IMR-90 (cell line): ENCODE measurements around the gene OR1K1. TPM values are rescaled to one million over a fixed set of nuclear protein-coding genes. Genes with fewer than 3 reads are reported as not detected.
A peak's percentile ranks its signal among the peaks of the same experiment; 100 is the strongest.

ENCODE experiments used
- ATAC-seq: fragments of 200-7000 bp; cut with Tn5 transposase; 2 replicates; pipeline ENCODE4 v1.9.1; 2020; ENCODE audit warnings: low read depth, mild to moderate bottlenecking, moderate library complexity
- BruUV-seq: library from RNA; stranded (reverse); fragments of 400-500 nt; replicated peaks from 2 replicates; lab custom pipeline; 2021; lab: Mats Ljungman, UMichigan
- CTCF ChIA-PET: fragments of 300-600 bp; formaldehyde crosslinking; extraction: SDS; loops from one replicate; lab custom pipeline; 2021; ENCODE audit warnings: antibody characterized with exemption; lab: Yijun Ruan, JAX
- POLR2A ChIA-PET: fragments of 300-600 bp; sonication (Branson Sonifier 250); formaldehyde crosslinking; loops from one replicate; lab custom pipeline; 2022; ENCODE audit warnings: antibody characterized with exemption; ENCODE audit not compliant: unreplicated experiment; lab: Charles Lee
- DNase-seq: peaks from one replicate; pipeline ENCODE4 v3.0.0; 2013
- H2AFZ ChIP-seq: replicated peaks from 2 replicates; pipeline ENCODE3; 2013; ENCODE audit warnings: low read length, mild to moderate bottlenecking; ENCODE audit not compliant: poor library complexity
- H2AK5ac ChIP-seq: 2 replicates; pipeline ENCODE4 v1.6.1; 2013; ENCODE audit warnings: low read depth, low read length, inconsistent platforms
- H2AK9ac ChIP-seq: replicated peaks from 2 replicates; pipeline ENCODE3; 2013; ENCODE audit warnings: mild to moderate bottlenecking, low read depth, low read length, moderate library complexity; ENCODE audit not compliant: poor library complexity
- H2BK120ac ChIP-seq: 2 replicates; pipeline ENCODE4 v1.6.1; 2013; ENCODE audit warnings: low read depth, low read length, inconsistent platforms
- H2BK15ac ChIP-seq: 3 replicates; pipeline ENCODE4 v1.6.1; 2013; ENCODE audit warnings: low read depth, low read length, inconsistent platforms
- H2BK20ac ChIP-seq: 2 replicates; pipeline ENCODE4 v1.6.1; 2013; ENCODE audit warnings: low read depth, mild to moderate bottlenecking, inconsistent platforms, low read length, moderate library complexity
- H2BK5ac ChIP-seq: 2 replicates; pipeline ENCODE4 v1.6.1; 2013; ENCODE audit warnings: mild to moderate bottlenecking, low read depth, low read length, inconsistent platforms; ENCODE audit not compliant: poor library complexity, severe bottlenecking
- H3K14ac ChIP-seq: replicated peaks from 2 replicates; pipeline ENCODE4 v1.6.1; 2013; ENCODE audit warnings: low read depth, low read length, inconsistent platforms
- H3K18ac ChIP-seq: 2 replicates; pipeline ENCODE4 v1.6.1; 2013; ENCODE audit warnings: low read depth, low read length, control low read depth
- H3K23ac ChIP-seq: 2 replicates; pipeline ENCODE4 v1.6.1; 2013; ENCODE audit warnings: low read depth, low read length, inconsistent platforms
- H3K27ac ChIP-seq: 2 replicates; pipeline ENCODE4 v1.5.1; 2013; ENCODE audit warnings: mild to moderate bottlenecking, control low read depth, low read length; ENCODE audit not compliant: insufficient read depth
- H3K27me3 ChIP-seq: 2 replicates; pipeline ENCODE4 v1.6.1; 2013; ENCODE audit warnings: low read length; ENCODE audit not compliant: control insufficient read depth, insufficient read depth
- H3K36me3 ChIP-seq: 2 replicates; pipeline ENCODE4 v1.6.1; 2013; ENCODE audit warnings: low read length, mixed read lengths; ENCODE audit not compliant: control insufficient read depth, insufficient read depth
- H3K4ac ChIP-seq: 2 replicates; pipeline ENCODE4 v1.6.1; 2013; ENCODE audit warnings: low read depth, low read length, inconsistent platforms
- H3K4me1 ChIP-seq: 2 replicates; pipeline ENCODE4 v1.6.1; 2013; ENCODE audit warnings: low read length, mixed read lengths; ENCODE audit not compliant: control insufficient read depth, insufficient read depth
- H3K4me2 ChIP-seq: 2 replicates; pipeline ENCODE4 v1.6.1; 2013; ENCODE audit warnings: low read depth, mild to moderate bottlenecking, control low read depth, low read length, moderate library complexity
- H3K4me3 ChIP-seq: 2 replicates; pipeline ENCODE4 v1.5.1; 2013; ENCODE audit warnings: low read depth, mild to moderate bottlenecking, control low read depth, low read length, moderate library complexity; ENCODE audit not compliant: insufficient read depth
- H3K56ac ChIP-seq: 2 replicates; pipeline ENCODE4 v1.6.1; 2013; ENCODE audit warnings: low read length, inconsistent platforms; ENCODE audit not compliant: insufficient read depth; ENCODE audit errors: extremely low read depth
- H3K79me1 ChIP-seq, 2 experiments: 2 replicates each; pipeline ENCODE4 v1.6.1; 2013; ENCODE audit warnings: low read length in 2 of 2, inconsistent platforms in 1 of 2, low read depth in 1 of 2
- H3K9ac ChIP-seq: 2 replicates; pipeline ENCODE4 v1.6.1; 2013; ENCODE audit warnings: low read depth, low read length, control low read depth
- H3K9me1 ChIP-seq: 2 replicates; pipeline ENCODE4 v1.6.1; 2013; ENCODE audit warnings: low read length, inconsistent platforms; ENCODE audit not compliant: insufficient read depth
- H3K9me3 ChIP-seq: 2 replicates; pipeline ENCODE4 v1.6.1; 2013; ENCODE audit warnings: low read length; ENCODE audit not compliant: control insufficient read depth, insufficient read depth
- H4K20me1 ChIP-seq: 2 replicates; pipeline ENCODE4 v1.6.1; 2013; ENCODE audit warnings: low read length, inconsistent platforms; ENCODE audit not compliant: insufficient read depth
- H4K5ac ChIP-seq: 2 replicates; pipeline ENCODE4 v1.6.1; 2013; ENCODE audit warnings: mild to moderate bottlenecking, low read depth, low read length, control low read depth
- H4K8ac ChIP-seq, 2 experiments: 2 replicates each; pipeline ENCODE4 v1.6.1; 2013; ENCODE audit warnings: low read depth in 2 of 2, low read length in 2 of 2, control low read depth in 1 of 2, inconsistent platforms in 1 of 2
- H4K91ac ChIP-seq: 2 replicates; pipeline ENCODE4 v1.6.1; 2013; ENCODE audit warnings: low read depth, low read length, inconsistent platforms; ENCODE audit not compliant: insufficient read depth
- FOS ChIP-seq: fragments of 150-350 bp; IDR thresholded peaks from 2 replicates; pipeline ENCODE4 v1.6.1; 2016; ENCODE audit warnings: low read depth, low read length
- RFX5 ChIP-seq: IDR thresholded peaks from 2 replicates; pipeline ENCODE4 v1.8.0; 2012; ENCODE audit warnings: low read depth, mild to moderate bottlenecking, low read length, moderate library complexity
- WGBS, 2 experiments: methylation state at CpG; one replicate each; pipeline versions ENCODE4 v1.1.5 to v1.1.7; 2013; ENCODE audit warnings: missing lambda C conversion rate in 2 of 2; ENCODE audit not compliant: insufficient read length in 1 of 2; ENCODE audit errors: extremely low coverage in 2 of 2; 5-methylcytosine and 5-hydroxymethylcytosine counted together
- dilution Hi-C: fragments of 300-500 bp; cut with HindIII; formaldehyde crosslinking; loops from one replicate; pipeline ENCODE4 v1.14.3; 2018; ENCODE audit warnings: low sequenced_read_pairs; ENCODE audit not compliant: unreplicated experiment
- in situ Hi-C: fragments of 300-500 bp; cut with MboI; formaldehyde crosslinking; loops from 3 replicates; pipeline ENCODE4 v1.14.3; 2019; ENCODE audit warnings: low sequenced_read_pairs, inconsistent platforms, mixed read lengths
- intact Hi-C: fragments of 100-400 bp; cut with micrococcal nuclease; formaldehyde crosslinking; loops from 2 replicates; pipeline ENCODE4 v1.10.0; 2022
- polyA plus RNA-seq, 3 experiments: library from polyadenylated mRNA; depleted of rRNA; stranded (reverse); fragments of >200 nt; gene quantifications; 2 replicates each; pipeline ENCODE4 v1.2.3, GENCODE V29; 2012; ENCODE audit warnings: low replicate concordance in 1 of 3
- total RNA-seq: library from RNA; depleted of rRNA; stranded (reverse); fragments of >200 nt; gene quantifications from 2 replicates; pipeline ENCODE4 v1.2.3, GENCODE V29; 2012

The OR1K1 gene
- total and polyA plus RNA-seq, 2 of the 4 experiments (the other 2 are of a cell fraction), result not detected

DNA sequence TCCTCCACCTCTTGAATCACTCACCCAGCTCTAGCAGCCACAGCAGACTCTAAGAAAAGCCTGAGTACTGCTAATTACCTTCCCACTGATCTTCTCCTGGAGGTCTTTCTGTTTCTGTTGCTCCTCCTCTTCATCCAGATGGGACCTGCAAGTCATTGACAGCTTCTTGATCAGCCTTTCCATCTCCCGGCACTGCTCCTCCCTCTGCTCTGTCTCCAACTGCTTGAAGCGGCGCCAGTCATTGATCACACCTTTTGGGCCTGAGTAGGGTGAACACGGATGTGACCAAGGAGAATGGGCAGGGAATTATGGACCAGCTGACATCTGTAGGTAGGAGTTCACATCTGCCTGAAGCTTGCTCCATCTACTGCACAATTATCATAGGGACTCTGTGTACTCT is 23.0 kb downstream of the OR1K1 start:
- no TSS peak for BruUV-seq
- H3K4ac ChIP-seq, result no peak overlapping the region
- H3K9me1 ChIP-seq, result peaks cover 17% of the 10 kb centered on the region
- H3K36me3 ChIP-seq, result peaks cover 29% of the 10 kb centered on the region
- no peak overlapping the region for H4K91ac ChIP-seq
- H3K4me3 ChIP-seq, result no peak overlapping the region
- H2BK20ac ChIP-seq, result no peak overlapping the region
- no peak overlapping the region for H4K8ac ChIP-seq
- TF ChIP-seq RFX5, result no peak
- TF ChIP-seq FOS, result no peak
- peak overlapping the region; percentile 13; the same call in 1 of the 2 replicates for H3K23ac ChIP-seq
- ChIA-PET CTCF (interaction anchor here (1.4 kb wide), 1 partner anchor 363 kb away, joined by 3 read pairs; no protein-coding TSS in a partner anchor), POLR2A (no interaction called here)
- no peak overlapping the region for H3K14ac ChIP-seq
- intact Hi-C loops, result no loop called here
- H3K27me3 ChIP-seq, result no peaks in the 10 kb centered on the region
- DNase-seq (no peak), ATAC-seq (no peak)
- H2BK120ac ChIP-seq, result no peak overlapping the region
- no CpG with 5 or more reads among the region's 4 CpGs for WGBS, 2 experiments
- H3K9ac ChIP-seq, result no peak overlapping the region
- H2BK15ac ChIP-seq, result 0 out of 3 replicates have a peak overlapping the region, but pooled peaks have one; percentile 13
- H2AK5ac ChIP-seq, result no peak overlapping the region
- peaks cover 42 to 55% of the 10 kb centered on the region in 2 experiments for H3K79me1 ChIP-seq
- no peak overlapping the region for H2AFZ ChIP-seq
- H3K4me2 ChIP-seq, result no peak overlapping the region
- dilution Hi-C loops, result no loop called here
- no peak overlapping the region for H4K5ac ChIP-seq
- no peaks in the 10 kb centered on the region for H3K9me3 ChIP-seq
- H2AK9ac ChIP-seq, result no peak overlapping the region
- H4K20me1 ChIP-seq, result 0 out of 2 replicates have a peak, but pooled peaks cover 2% of the 10 kb centered on the region
- peaks cover 18% of the 10 kb centered on the region for H3K4me1 ChIP-seq
- in situ Hi-C loops, result no loop called here
- no peak overlapping the region for H2BK5ac ChIP-seq
- H3K18ac ChIP-seq, result no peak overlapping the region
- H3K56ac ChIP-seq, result no peak overlapping the region
- no peak overlapping the region for H3K27ac ChIP-seq
